ENCODE measurements around the gene CCL2. TPM values are rescaled to one million over a fixed set of nuclear protein-coding genes. Genes with fewer than 3 reads are reported as not detected.

The CCL2 gene
- total RNA-seq, 1 donor from 2014 or later: 219 TPM

- ATAC-seq (peak; percentile 94), DNase-seq (ENCODE audit: low spot score) (peak; percentile 86)
- intact Hi-C loops (cut with DNase I): no loop called here
Observed at GRCh38 chr17:34235389-34236028, 19.6 kb upstream of the CCL2 start.

GRCh38 chr17:34236281-34236892, 18.7 kb upstream of the CCL2 start:
- intact Hi-C loops (cut with DNase I): no loop called here
- DNase-seq (ENCODE audit: low spot score): no peak
- no peak for ATAC-seq

- DNase-seq (ENCODE audit: low spot score) (no peak), ATAC-seq (no peak)
- intact Hi-C loops (cut with DNase I): no loop called here
Observed at GRCh38 chr17:34237458-34237857, 17.6 kb upstream of the CCL2 start.

- intact Hi-C loops (cut with DNase I): no loop called here
- ATAC-seq (peak; percentile 73), DNase-seq (ENCODE audit: low spot score) (peak; percentile 85)
Observed at GRCh38 chr17:34241062-34241461, 14.0 kb upstream of the CCL2 start.

- peak; percentile 32 for ATAC-seq
Observed at GRCh38 chr17:34242587-34243363, 12.3 kb upstream of the CCL2 start.

GRCh38 chr17:34243364-34244320, 11.4 kb upstream of the CCL2 start:
- ATAC-seq: no peak
- DNase-seq (ENCODE audit: low spot score): no peak
- intact Hi-C loops (cut with DNase I): no loop called here

More at GRCh38 chr17:34242587-34243363, 12.3 kb upstream of the CCL2 start:
- no peak for DNase-seq (ENCODE audit: low spot score)
- intact Hi-C loops (cut with DNase I): no loop called here

GRCh38 chr17:34245351-34245905, 9.7 kb upstream of the CCL2 start:
- intact Hi-C loops (cut with DNase I): no loop called here
- DNase-seq (ENCODE audit: low spot score) (no peak), ATAC-seq (no peak)

- ATAC-seq: peak; percentile 47
- intact Hi-C loops (cut with DNase I): no loop called here
- no peak for DNase-seq (ENCODE audit: low spot score)
Observed at GRCh38 chr17:34246446-34246845, 8.6 kb upstream of the CCL2 start.

- ATAC-seq (no peak), DNase-seq (ENCODE audit: low spot score) (no peak)
- intact Hi-C loops (cut with DNase I): no loop called here
Observed at GRCh38 chr17:34246881-34247280, 8.2 kb upstream of the CCL2 start.

- ATAC-seq (no peak), DNase-seq (ENCODE audit: low spot score) (no peak)
- intact Hi-C loops (cut with DNase I): no loop called here
Observed at GRCh38 chr17:34248511-34249024, 6.5 kb upstream of the CCL2 start.

GRCh38 chr17:34249061-34249460, 6.0 kb upstream of the CCL2 start:
- ATAC-seq (no peak), DNase-seq (ENCODE audit: low spot score) (no peak)
- intact Hi-C loops (cut with DNase I): no loop called here

- ATAC-seq (no peak), DNase-seq (ENCODE audit: low spot score) (no peak)
- intact Hi-C loops (cut with DNase I): no loop called here
Observed at GRCh38 chr17:34249478-34249877, 5.6 kb upstream of the CCL2 start.

GRCh38 chr17:34251186-34251585, 3.9 kb upstream of the CCL2 start:
- no peak for ATAC-seq
- no peak for DNase-seq (ENCODE audit: low spot score)
- intact Hi-C loops (cut with DNase I): no loop called here

- no peak for DNase-seq (ENCODE audit: low spot score)
- ATAC-seq: peak; percentile 44
Observed at GRCh38 chr17:34252095-34252443, 3.0 kb upstream of the CCL2 start.

GRCh38 chr17:34252444-34253138, 2.5 kb upstream of the CCL2 start:
- intact Hi-C loops (cut with DNase I): no loop called here
- peak; percentile 97 for DNase-seq (ENCODE audit: low spot score)
- peak; percentile 91 for ATAC-seq

More at GRCh38 chr17:34252095-34252443, 3.0 kb upstream of the CCL2 start:
- intact Hi-C loops (cut with DNase I): no loop called here

GRCh38 chr17:34253139-34253525, 2.0 kb upstream of the CCL2 start:
- intact Hi-C loops (cut with DNase I): no loop called here
- ATAC-seq (no peak), DNase-seq (ENCODE audit: low spot score) (no peak)

GRCh38 chr17:34254146-34254545, 939 bp upstream of the CCL2 start:
- peak; percentile 49 for ATAC-seq
- intact Hi-C loops (cut with DNase I): no loop called here

GRCh38 chr17:34255381-34255732, 272 bp downstream of the CCL2 start:
- ATAC-seq (no peak), DNase-seq (ENCODE audit: low spot score) (no peak)
- intact Hi-C loops (cut with DNase I): no loop called here

More at GRCh38 chr17:34254146-34254545, 939 bp upstream of the CCL2 start:
- no peak for DNase-seq (ENCODE audit: low spot score)

Data from sciatic nerve (tissue), 2 donors.